ENCODE measurements around the gene PLIN4.

DNA sequence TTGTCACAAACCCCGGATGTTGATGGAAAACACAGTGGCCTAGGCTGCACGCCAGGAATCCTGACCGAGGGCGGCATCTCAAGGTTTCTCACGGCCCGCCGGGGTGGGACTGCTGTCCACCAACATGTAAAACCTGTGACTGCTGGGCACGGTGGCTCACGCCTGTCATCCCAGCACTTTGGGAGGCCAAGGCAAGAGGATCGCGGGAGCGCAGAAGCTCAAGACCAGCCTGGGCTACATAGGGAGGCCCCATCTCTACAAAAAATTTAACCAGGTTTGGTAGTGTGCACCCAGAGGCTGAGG is 11.2 kb downstream of the PLIN4 start:
- TF ChIP-seq, protein P1, sequence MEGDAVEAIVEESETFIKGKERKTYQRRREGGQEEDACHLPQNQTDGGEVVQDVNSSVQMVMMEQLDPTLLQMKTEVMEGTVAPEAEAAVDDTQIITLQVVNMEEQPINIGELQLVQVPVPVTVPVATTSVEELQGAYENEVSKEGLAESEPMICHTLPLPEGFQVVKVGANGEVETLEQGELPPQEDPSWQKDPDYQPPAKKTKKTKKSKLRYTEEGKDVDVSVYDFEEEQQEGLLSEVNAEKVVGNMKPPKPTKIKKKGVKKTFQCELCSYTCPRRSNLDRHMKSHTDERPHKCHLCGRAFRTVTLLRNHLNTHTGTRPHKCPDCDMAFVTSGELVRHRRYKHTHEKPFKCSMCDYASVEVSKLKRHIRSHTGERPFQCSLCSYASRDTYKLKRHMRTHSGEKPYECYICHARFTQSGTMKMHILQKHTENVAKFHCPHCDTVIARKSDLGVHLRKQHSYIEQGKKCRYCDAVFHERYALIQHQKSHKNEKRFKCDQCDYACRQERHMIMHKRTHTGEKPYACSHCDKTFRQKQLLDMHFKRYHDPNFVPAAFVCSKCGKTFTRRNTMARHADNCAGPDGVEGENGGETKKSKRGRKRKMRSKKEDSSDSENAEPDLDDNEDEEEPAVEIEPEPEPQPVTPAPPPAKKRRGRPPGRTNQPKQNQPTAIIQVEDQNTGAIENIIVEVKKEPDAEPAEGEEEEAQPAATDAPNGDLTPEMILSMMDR (IDR thresholded peaks at IDR 0.05; ENCODE audit: low read depth, low read length, poor library complexity, severe bottlenecking): no peak
- no peak for TF ChIP-seq EZH2phosphoT487 (IDR thresholded peaks at IDR 0.05; ENCODE audit: borderline replicate concordance, low read length)
